Upper lobe of left lung (tissue), 4 donors: ENCODE measurements around the gene TUBB3.

ENCODE experiments used
- POLR2AphosphoS5 ChIP-seq, 2 donors: sonication (generic); formaldehyde crosslinking; IDR thresholded peaks; one replicate each; pipeline ENCODE4 v1.5.1; 2017; ENCODE audit warnings: antibody characterized with exemption in 2 of 2
- TF ChIP-seq, protein P1 (sequence below), 6 experiments: fragments of 450-650 bp in 4 of 6; fragments of 200-600 bp in 2 of 6; sonication (generic) in 2 of 6; IDR thresholded peaks; one replicate each; pipeline ENCODE4 v1.5.1; 2016 to 2019; ENCODE audit warnings: antibody characterized with exemption in 6 of 6

GRCh38 chr16:89983536-89983935 lies 60.4 kb downstream of the TUBB3 start:
- TF ChIP-seq, protein P1, sequence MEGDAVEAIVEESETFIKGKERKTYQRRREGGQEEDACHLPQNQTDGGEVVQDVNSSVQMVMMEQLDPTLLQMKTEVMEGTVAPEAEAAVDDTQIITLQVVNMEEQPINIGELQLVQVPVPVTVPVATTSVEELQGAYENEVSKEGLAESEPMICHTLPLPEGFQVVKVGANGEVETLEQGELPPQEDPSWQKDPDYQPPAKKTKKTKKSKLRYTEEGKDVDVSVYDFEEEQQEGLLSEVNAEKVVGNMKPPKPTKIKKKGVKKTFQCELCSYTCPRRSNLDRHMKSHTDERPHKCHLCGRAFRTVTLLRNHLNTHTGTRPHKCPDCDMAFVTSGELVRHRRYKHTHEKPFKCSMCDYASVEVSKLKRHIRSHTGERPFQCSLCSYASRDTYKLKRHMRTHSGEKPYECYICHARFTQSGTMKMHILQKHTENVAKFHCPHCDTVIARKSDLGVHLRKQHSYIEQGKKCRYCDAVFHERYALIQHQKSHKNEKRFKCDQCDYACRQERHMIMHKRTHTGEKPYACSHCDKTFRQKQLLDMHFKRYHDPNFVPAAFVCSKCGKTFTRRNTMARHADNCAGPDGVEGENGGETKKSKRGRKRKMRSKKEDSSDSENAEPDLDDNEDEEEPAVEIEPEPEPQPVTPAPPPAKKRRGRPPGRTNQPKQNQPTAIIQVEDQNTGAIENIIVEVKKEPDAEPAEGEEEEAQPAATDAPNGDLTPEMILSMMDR (IDR thresholded peaks at IDR 0.05) = no peak
- TF ChIP-seq POLR2AphosphoS5 (IDR thresholded peaks at IDR 0.05) = no peak
